Measurements from ENCODE around the gene TK2. TPM values are rescaled to one million over a fixed set of nuclear protein-coding genes. Genes with fewer than 3 reads are reported as not detected.

The TK2 gene
- total and polyA plus RNA-seq, 4 donors, result 10.5 to 31.9 (median 21.0) TPM

DNA sequence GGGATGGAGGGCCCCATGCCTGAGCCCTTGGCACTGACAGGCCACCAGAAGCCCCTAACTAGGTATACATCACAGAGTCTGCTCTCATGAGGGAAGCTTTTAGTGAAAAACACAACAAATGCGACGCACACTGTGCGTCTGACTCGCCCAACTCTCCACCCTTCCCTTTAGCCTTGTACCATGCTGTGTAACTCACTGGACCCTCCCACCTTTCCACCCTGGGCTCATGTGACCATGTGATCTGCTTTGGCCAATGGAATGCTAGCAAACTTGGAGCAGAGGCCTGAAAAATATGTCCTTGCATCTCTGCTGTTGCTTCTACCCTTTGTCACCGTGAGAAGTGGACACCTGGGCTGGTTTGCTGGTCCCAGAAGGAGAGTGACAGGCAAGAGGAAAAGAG, 21.6 kb downstream of the TK2 start:
- Histone ChIP-seq H3K4me3 (ENCODE audit: low read depth in 1 of 3, low read length in 3 of 3) (no peak overlapping the region), H3K4me1 (ENCODE audit: control insufficient read depth in 4 of 4, insufficient read depth in 4 of 4, low read length in 3 of 4) (peaks cover 0 to 9% (median 0%) of the 10 kb centered on the region in 4 donors), H3K36me3 (ENCODE audit: control insufficient read depth in 4 of 4, insufficient read depth in 3 of 4, low read depth in 1 of 4, low read length in 3 of 4) (peaks cover 17 to 32% (median 24%) of the 10 kb centered on the region in 4 donors), H3K9me3 (ENCODE audit: control insufficient read depth in 4 of 4, low read length in 3 of 4) (no peaks in the 10 kb centered on the region), H3K9ac (ENCODE audit: low read depth in 1 of 2, low read length in 2 of 2) (no peak overlapping the region), H3K27ac (ENCODE audit: low read depth in 1 of 2, low read length in 2 of 2) (no peak overlapping the region), H3K27me3 (ENCODE audit: control insufficient read depth in 4 of 4, insufficient read depth in 4 of 4, low read length in 3 of 4) (no peaks in the 10 kb centered on the region)
- DNase-seq (ENCODE audit: low spot score), result no peak
- 96% methylated on average over 5 of the region's 5 CpGs for WGBS
- no peak for TF ChIP-seq HNF4G (IDR thresholded peaks at IDR 0.05)

DNA sequence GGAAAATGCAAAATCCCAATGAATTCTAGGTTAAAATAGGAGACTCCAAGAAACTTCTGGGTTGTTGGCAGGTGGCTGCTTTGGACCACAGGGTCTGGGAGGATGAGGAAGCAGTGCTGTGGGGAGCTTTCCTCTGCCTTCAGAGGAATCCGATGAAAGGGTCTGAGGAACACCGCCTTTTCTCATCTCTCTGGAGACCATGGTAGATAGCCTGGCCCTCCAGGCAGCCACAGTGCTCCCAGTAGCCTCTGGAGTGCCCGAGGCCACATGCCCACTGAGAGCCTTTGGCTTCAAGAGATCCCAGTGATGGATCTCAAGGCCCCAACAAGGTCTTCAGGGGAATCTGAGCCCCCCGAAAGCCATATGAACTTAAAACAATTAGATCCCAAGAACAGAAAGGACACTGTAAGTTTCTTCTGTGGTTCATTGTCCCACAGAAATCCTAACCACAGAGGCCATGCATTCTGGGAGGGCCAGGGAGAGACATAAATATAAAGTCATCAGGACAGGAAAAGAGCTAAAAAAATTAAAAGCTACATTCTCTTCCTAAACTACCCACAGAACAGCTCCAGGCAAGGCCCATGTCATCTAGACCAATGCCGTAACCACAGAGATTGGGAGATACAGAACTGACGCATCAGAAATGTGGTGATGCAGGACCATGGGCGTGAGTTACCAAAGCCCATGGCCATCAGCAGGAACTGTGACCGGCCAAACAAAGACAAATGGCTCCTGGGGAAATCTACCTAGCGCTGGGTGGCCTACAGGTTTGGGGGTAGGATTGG, 24.3 kb downstream of the TK2 start:
- Histone ChIP-seq H3K36me3 (ENCODE audit: control insufficient read depth in 4 of 4, insufficient read depth in 3 of 4, low read depth in 1 of 4, low read length in 3 of 4) (peaks cover 14 to 24% (median 19%) of the 10 kb centered on the region in 4 donors), H3K27me3 (ENCODE audit: control insufficient read depth in 4 of 4, insufficient read depth in 4 of 4, low read length in 3 of 4) (no peaks in the 10 kb centered on the region), H3K4me1 (ENCODE audit: control insufficient read depth in 4 of 4, insufficient read depth in 4 of 4, low read length in 3 of 4) (peaks cover 0 to 24% (median 5%) of the 10 kb centered on the region in 4 donors), H3K9ac (ENCODE audit: low read depth in 1 of 2, low read length in 2 of 2) (peak overlapping the region in 1 of 2 donors; percentile 1), H3K9me3 (ENCODE audit: control insufficient read depth in 4 of 4, low read length in 3 of 4) (no peaks in the 10 kb centered on the region), H3K27ac (ENCODE audit: low read depth in 1 of 2, low read length in 2 of 2) (peak overlapping the region; percentile 55 to 64), H3K4me3 (ENCODE audit: low read depth in 1 of 3, low read length in 3 of 3) (no peak overlapping the region)
- WGBS, result 94% methylated on average over 9 of the region's 9 CpGs
- no peak for TF ChIP-seq JUND (IDR thresholded peaks at IDR 0.05)
- TF ChIP-seq, protein P1, sequence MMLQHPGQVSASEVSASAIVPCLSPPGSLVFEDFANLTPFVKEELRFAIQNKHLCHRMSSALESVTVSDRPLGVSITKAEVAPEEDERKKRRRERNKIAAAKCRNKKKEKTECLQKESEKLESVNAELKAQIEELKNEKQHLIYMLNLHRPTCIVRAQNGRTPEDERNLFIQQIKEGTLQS (IDR thresholded peaks at IDR 0.05), result no peak
- TF ChIP-seq FOXA1 (IDR thresholded peaks at IDR 0.05), result no peak
- TF ChIP-seq, protein P2, sequence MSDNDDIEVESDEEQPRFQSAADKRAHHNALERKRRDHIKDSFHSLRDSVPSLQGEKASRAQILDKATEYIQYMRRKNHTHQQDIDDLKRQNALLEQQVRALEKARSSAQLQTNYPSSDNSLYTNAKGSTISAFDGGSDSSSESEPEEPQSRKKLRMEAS (IDR thresholded peaks at IDR 0.05), result no peak
- TF ChIP-seq SP1 (IDR thresholded peaks at IDR 0.05), result no peak
- TF ChIP-seq NR2F2 (IDR thresholded peaks at IDR 0.05), result no peak
- TF ChIP-seq, protein P3, sequence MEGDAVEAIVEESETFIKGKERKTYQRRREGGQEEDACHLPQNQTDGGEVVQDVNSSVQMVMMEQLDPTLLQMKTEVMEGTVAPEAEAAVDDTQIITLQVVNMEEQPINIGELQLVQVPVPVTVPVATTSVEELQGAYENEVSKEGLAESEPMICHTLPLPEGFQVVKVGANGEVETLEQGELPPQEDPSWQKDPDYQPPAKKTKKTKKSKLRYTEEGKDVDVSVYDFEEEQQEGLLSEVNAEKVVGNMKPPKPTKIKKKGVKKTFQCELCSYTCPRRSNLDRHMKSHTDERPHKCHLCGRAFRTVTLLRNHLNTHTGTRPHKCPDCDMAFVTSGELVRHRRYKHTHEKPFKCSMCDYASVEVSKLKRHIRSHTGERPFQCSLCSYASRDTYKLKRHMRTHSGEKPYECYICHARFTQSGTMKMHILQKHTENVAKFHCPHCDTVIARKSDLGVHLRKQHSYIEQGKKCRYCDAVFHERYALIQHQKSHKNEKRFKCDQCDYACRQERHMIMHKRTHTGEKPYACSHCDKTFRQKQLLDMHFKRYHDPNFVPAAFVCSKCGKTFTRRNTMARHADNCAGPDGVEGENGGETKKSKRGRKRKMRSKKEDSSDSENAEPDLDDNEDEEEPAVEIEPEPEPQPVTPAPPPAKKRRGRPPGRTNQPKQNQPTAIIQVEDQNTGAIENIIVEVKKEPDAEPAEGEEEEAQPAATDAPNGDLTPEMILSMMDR (IDR thresholded peaks at IDR 0.05; ENCODE audit: low read depth, low read length, missing input control), result no peak
- TF ChIP-seq EGR1 (IDR thresholded peaks at IDR 0.05; ENCODE audit: low read depth in 2 of 2), result no peak
- no peak for TF ChIP-seq YY1 (IDR thresholded peaks at IDR 0.05)
- DNase-seq (ENCODE audit: low spot score), result no peak

DNA sequence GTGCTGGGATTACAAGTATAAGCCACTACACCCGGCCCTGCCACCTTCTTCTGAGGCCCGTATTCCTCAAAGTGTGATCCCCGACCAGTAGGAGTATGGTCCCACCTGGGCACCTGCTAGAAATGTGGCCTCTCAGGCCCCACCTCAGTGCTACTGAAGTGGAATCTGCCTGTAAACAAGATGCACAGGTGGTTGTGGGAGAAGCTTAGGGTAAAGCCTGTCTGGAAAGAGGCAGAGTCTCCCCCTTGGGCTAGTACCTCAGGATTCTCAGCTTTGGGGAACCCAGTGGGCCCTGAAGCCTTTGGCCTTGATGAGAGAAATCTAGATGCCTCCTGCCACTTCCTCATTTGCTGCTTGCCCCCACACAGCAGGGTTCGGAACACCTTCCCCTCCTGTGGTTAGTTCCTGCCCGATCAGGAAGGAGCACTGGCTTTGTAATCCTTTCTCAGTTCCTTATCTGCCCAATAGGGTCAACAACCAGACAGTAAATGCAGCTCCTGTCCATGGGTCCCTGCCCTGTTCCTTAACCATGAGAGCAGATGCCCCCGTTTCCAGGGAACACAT, 25.2 kb downstream of the TK2 start:
- Histone ChIP-seq H3K27ac (ENCODE audit: low read depth in 1 of 2, low read length in 2 of 2) (peak overlapping the region; percentile 64 to 70), H3K4me3 (ENCODE audit: low read depth in 1 of 3, low read length in 3 of 3) (no peak overlapping the region), H3K36me3 (ENCODE audit: control insufficient read depth in 4 of 4, insufficient read depth in 3 of 4, low read depth in 1 of 4, low read length in 3 of 4) (peaks cover 11 to 19% (median 13%) of the 10 kb centered on the region in 4 donors), H3K4me1 (ENCODE audit: control insufficient read depth in 4 of 4, insufficient read depth in 4 of 4, low read length in 3 of 4) (peaks cover 0 to 24% (median 5%) of the 10 kb centered on the region in 4 donors), H3K27me3 (ENCODE audit: control insufficient read depth in 4 of 4, insufficient read depth in 4 of 4, low read length in 3 of 4) (no peaks in the 10 kb centered on the region), H3K9ac (ENCODE audit: low read depth in 1 of 2, low read length in 2 of 2) (peak overlapping the region in 1 of 2 donors; percentile 1), H3K9me3 (ENCODE audit: control insufficient read depth in 4 of 4, low read length in 3 of 4) (no peaks in the 10 kb centered on the region)
- WGBS, result 75% methylated on average over 6 of the region's 6 CpGs
- DNase-seq (ENCODE audit: low spot score), result no peak
- TF ChIP-seq RXRA (IDR thresholded peaks at IDR 0.05) (no peak), TAF1 (conservative IDR thresholded peaks at IDR 0.05) (no peak), RAD21 (IDR thresholded peaks at IDR 0.05) (peak in 1 of 2 donors; percentile 11), FOXA2 (IDR thresholded peaks at IDR 0.05) (no peak), GABPA (IDR thresholded peaks at IDR 0.05 in 1 of 2, conservative IDR thresholded peaks at IDR 0.05 in 1 of 2) (no peak), NR2F2 (IDR thresholded peaks at IDR 0.05) (no peak), JUND (IDR thresholded peaks at IDR 0.05) (no peak), HNF4G (IDR thresholded peaks at IDR 0.05) (no peak)
- TF ChIP-seq, protein P3 (IDR thresholded peaks at IDR 0.05; ENCODE audit: low read depth, low read length, missing input control), result peak; percentile 15

All from liver (tissue), 9 donors.